GM19467 (cell line): Measurements from ENCODE around the gene UQCRQ.
"Not testable (repeated sequence)": the region's sequence is repeated elsewhere in the genome, so short reads cannot be mapped to it uniquely, and the experiment has no call there.

Source experiments
- ATAC-seq: cut with Tn5 transposase; IDR thresholded peaks from one replicate; pipeline ENCODE4 v1.9.1; 2021; ENCODE audit warnings: mild to moderate bottlenecking, moderate library complexity; ENCODE audit not compliant: unreplicated experiment

Gene UQCRQ

DNA sequence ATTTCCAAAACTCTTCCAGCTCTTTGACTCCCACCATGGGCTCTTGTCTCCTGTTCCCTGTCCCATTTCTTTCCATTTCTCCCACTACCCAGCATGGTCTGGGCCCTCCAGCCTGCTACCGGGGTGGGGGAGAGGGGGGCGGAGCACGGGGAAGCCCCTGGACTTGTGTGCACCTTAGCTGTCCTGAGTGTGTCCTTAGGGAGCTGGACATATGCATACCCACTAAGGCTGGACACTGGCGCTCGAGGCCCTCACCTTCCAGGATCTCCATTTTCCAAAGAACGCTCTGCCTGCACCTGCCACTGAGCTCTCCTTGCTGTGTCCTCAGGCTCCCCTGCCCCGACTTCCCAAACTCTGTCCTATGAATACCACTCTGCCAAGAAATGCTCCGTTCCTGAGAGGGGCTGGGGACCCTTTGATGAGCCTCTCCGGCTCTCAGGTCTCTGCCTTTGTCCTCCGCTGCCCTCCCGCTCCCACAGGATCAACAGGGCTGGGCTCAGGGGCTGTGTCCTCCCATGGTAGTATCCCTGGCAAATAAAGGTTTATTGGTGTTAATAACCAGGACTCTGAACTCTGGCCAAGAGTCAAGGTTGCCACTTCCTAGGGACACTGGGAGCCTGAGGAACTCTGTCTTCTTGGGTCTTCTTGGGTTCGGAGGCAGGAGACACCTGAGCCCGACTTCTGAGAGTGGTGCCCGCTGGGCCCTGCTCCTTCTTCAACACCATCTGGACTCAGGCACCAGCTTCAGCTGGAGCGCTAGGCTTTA lies 35.2 kb upstream of the UQCRQ start:
- ATAC-seq = no peak

DNA sequence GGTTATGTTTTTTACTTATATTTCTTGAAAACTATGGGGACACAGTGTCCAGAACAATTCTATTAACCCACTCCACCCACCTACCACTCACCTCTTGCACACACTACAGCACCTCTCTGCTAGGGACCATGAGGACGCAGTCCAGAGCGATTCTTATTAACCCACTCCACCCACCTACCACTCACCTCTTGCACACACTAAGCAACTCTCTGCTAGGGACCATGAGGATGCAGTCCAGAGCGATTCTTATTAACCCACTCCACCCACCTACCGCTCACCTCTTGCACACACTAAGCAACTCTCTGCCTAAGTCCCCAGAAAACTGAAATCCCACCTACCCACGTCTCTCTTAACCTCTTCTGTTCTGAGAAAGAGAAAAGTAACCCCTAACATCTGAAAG lies 33.8 kb upstream of the UQCRQ start:
- ATAC-seq = no peak

DNA sequence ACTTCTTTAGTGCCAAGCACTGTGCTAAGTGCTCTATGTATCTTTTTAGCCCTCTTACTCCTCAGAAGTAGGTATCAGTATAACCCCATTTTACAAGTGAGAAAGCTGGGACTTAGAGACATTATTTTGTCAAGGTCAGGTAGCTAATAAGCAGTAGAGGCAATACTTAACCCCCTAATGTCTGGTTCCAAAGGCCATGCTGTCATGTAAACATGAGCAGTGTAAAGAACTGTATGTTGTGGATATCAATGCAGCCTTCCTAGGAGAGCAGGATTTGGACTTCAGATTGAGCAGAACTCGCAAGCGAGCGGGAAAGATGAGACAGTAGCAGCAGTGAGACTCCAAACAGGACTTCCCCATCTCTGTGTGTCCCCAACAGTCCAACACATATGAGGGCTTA lies 32.4 kb upstream of the UQCRQ start:
- ATAC-seq = no peak

DNA sequence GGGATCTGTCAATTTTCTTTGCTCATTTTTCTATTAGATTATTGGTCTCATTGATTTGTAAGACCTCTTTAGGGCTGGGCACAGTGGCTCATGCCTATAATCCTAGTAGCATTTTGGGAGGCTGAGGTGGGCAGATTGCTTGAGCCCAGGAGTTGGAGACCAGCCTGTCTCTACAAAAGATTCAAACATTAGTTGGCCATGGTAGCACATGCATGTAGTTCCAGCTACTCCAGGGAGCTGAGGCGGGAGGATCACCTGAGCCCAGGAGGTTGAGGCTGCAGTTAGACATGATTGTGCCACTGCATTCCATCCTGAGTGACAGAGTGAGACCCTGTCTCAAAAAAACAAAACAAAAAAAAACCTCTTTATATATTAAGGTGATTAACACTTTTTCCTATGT lies 29.6 kb upstream of the UQCRQ start:
- ATAC-seq = no peak

DNA sequence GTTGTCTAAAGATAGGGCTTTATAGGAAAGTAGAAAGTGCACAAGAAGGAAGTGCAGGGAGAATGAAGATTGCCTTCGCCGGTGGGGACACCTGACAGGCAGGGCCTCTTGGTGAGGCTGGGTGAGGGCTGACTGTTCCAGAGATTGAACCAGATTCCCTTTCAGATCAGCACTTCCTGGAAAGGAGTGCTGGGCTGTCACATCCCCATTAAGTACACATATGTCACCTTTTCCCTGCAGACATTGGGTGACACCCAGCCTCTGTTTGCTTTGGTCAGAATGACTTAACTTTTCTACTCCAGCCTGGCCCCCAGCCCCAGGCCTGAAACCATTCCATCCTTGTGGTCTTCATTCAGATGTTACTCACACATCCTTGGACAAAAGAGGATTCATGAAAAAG lies 28.6 kb upstream of the UQCRQ start:
- ATAC-seq = no peak

DNA sequence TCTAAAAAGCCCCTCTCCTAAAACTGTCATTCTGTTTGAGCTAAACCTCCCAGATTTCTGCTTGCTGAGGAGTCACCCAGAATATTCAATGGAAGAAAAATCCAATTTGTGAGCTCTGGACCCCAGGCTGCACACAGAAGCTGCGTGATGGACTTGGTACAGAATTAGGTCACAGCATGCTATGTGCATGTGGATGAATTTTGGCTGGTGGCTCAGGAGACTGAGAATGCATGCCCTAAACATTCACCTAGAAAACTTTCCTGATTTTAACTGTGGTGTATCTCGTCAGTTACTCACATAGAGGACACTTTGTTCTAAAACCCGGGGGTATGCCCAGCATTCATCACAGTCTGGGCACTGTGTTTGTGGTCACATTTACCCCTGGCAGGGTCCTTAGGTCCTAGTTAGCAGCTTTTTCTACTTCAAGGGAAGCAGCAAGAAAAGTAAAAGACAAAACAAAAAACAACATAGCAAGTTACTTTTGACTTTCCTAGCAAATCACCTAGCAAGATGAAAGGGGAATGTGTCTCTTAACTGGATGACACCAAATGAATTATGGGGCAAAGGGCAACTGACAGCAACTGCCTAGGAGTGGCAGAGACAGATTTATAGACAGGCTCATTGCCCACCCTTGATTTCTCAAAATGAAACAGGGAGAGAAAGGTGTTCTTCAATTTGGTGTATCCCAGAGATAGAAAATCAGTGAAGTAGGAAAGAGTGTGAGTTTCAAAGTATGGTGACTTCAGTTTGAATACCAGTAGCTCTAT lies 27.7 kb upstream of the UQCRQ start:
- no peak for ATAC-seq

DNA sequence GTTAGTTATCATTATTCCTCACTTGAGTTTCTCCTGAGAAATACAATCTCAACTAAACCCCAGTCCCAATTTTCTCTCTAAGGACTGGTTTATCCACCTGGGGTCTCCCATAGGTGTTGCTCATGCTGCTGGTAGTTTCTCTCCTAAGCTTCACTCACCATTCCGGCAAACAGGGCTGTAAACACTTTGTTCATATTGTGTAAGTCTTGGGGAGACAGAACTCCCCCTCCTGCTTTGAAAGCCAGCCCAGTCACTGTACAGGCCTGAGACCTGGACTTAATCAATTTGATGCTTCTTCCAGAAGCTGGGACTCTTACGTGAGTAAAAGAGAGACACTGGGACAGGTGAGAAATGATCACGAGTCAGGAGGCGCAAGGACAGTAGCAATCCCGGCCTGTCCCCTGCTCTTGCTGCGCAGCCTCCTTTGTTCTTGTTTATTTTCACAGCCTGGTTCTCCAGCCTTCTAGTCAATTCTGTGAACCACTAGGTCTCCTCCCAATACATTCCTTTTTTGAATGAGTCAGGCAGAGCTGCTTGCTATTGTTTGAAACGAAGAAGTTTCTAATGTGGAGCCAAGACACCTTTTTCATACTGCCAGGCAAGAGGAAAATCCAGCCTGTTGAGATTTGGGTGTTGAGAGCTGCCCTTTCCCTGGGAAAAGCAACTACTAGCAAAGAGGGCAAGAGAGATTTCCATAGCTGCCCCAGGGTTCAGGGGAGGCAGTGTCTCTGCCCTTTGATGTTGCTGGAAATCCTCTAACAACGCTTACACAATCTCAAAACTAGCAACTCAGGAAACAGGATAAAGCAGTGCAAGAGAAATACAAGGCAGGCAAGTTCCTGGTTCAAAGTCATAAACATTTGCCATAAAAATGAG lies 26.8 kb upstream of the UQCRQ start:
- ATAC-seq = no peak

DNA sequence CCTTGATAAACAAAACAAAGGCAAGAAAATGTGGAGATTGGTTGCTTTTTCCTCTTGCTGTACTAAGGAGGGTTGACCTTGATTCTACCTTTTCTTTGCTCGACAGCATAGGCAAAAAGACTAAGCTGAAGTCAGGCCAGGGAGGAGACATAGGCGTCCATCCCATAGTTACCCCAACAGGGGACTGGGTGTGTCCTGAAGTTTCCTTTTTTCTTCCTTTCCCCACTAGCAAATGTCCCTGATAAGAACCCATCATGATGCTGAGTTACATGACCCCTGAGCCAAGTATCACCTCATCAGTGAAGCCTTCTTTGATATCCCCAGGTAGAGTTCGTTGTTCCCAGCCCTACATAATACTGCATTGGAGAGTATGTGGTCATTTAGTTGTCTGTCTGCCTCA lies 26.1 kb upstream of the UQCRQ start:
- ATAC-seq = no peak

DNA sequence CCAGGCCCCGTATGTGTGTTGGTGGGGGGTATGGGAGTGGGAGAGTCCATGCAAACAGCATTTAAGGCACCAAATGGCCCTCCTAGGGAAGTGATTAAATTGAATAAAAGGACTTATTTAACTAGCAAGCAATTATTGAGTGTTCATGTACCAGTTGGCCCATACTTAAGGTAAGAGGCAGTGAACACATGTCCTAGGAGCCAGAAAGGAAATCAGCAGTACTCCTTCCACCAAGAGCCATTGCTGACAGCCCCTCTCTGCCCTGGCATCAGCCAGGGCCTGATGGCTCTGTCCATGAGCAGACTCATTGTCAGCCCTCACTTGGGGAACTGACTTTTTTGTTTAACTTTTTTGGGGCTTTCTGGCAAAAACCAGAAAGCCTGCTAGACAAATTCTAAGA lies 25.5 kb upstream of the UQCRQ start:
- no peak for ATAC-seq

DNA sequence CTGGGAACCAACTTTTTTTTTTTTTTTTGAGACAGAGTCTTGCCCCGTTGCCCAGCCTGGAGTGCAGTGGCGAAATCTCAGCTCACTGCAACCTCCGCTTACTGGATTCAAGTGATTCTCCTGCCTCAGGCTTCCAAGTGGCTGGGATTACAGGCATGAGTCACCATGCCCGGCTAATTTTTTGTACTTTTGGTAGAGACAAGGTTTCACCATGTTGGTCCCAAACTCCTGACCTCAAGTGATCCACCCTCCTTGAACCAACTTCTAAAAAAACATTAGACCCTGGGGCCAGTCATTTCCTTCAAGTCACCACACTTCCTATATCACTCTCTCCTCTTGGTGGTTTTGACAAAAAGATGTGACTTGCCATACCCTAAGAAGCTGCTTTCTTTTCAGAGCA lies 25.1 kb upstream of the UQCRQ start:
- no peak for ATAC-seq

DNA sequence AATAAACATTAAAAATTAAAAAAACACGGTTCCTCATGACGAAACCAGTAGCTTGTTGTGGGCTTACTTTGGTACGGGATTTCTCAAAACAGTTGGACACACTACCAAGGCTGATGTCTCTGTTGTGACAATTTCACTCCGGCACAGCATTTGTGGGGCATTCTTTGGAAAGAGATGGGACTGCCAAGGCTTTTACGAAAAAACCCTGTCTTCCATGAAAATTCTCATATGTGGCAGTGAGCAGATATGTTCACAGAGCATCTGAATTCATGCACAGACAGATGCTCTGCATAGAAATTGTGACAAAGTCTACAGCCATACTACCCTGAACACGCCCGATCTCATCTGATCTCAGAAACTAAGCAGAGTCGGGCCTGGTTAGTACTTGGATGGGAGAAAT lies 18.2 kb upstream of the UQCRQ start:
- no peak for ATAC-seq

DNA sequence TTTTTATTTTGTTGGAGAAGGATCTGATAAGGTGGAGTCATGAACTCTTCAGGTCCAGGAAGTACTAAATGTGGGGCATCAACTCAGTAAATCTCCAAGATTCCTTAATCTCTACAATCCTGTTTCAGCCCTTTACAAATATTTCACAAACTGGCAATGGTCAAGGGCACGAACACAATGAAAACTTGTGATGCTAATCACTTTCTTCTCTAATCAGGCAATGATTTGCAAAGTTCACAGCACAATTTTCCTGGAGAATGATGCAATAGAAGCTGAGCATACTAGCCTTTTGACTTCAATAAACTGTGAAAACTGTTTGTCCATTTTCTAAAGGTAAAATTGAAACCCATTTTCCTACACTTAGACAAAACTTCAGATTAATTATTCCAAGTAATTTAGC lies 17.1 kb upstream of the UQCRQ start:
- ATAC-seq = no peak

DNA sequence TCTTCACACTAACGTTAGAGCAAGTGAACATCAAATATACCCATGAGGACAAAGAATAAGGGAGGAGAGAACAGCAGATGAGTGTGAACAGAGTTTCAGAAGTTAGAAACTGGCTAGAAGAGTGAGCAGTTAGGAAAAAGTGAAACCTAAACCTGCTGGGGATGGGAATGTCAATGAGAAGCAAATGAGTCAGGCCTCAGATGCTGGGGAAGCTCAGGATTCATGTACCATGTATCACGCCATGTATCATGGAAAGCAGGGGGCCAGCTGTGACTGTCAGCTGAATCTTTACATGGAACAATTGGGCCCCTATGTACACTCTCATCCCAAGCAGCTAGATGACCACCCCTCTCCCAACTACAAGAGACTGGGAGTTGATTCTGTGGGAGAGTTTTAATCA lies 16.4 kb upstream of the UQCRQ start:
- ATAC-seq = no peak

DNA sequence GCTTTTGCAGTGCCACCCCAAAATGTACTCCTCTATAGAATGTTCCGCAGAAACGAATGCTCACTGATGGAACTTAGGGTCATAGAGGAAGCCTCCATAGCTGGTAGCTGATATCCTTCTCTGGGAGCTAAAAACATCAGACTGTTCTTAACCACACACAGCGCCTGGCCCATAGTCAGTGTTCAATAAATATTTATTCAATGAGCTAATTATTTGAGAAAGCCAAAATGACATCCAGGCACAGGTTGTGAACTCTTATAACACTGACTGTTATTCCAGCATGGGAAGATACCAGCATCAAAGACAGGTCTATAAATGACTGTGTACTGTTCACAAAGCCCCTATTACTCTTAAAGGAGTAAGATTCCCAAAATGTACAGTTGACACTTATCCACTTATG lies 13.1 kb upstream of the UQCRQ start:
- ATAC-seq = no peak

DNA sequence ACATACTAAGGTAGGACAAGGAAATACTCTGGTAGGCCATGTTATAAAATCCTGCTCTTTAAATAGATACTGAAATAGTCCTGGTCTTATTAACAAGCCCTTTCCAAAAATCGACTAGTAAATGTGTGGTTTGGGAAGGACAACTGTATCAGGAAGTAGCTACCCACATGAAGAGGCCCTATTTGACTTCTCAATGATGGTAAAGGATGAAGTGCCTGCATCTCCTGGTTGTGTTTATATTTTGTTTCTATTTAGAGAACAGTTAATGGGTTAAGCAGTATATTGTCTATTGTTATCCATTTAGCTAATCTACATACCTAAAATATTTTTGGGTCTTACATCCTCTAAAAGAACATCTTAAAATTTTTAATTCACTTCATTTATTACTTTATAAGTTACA lies 12.7 kb upstream of the UQCRQ start:
- no peak for ATAC-seq

DNA sequence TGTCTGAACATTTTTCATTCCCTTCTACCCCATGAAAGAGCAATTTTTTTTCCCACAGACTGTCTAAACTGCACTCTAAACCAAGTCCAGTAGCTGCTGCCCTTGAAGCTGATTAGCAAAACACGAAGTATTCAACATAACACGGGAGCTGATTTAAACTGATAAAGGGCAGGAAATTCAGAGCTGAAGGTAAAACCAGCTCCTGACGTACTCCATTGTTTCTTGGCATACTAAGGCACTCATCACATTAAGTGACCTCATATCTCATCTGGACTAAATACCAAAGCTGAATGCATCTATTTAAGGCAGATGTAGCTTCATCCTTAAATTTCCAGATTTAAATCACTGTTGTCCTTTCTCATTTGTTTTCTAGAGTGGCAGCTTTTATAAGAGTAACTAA lies 12.1 kb upstream of the UQCRQ start:
- no peak for ATAC-seq

DNA sequence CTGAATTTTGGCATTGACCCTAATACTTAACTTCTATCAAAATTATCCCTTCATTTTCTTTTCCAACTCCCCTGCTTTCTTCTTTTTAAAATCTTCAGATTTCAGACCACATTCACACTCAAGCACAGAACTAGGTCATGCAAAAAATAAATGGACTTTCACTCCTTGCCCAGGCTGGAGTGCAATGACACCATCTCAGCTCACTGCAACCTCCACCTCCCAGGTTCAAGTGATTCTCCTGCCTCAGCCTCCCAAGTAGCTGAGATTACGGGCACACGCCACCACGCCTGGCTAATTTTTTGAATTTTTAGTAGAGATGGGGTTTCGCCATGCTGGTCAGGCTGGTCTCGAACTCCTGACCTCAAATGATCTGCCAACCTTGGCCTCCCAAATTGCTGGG lies 11.4 kb upstream of the UQCRQ start:
- not testable (repeated sequence) for ATAC-seq

DNA sequence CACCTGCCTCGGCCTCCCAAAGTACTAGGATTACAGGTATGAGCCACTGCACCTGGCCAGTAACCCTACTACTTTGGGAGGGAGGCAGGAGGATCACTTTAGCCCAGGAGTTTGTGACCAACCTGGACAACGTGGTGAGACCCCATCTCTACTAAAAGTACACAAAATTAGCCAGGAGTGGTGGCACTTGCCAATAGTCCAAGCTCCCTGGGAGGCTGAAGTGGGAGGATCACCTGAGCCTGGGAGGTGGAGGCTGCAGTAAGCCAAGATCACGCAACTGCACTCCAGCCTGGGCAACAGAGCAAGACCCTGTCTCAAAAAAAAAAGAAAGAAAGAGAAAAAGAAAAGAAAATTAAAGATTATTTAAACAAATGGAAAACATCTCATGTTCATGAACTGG lies 10.4 kb upstream of the UQCRQ start:
- no peak for ATAC-seq

DNA sequence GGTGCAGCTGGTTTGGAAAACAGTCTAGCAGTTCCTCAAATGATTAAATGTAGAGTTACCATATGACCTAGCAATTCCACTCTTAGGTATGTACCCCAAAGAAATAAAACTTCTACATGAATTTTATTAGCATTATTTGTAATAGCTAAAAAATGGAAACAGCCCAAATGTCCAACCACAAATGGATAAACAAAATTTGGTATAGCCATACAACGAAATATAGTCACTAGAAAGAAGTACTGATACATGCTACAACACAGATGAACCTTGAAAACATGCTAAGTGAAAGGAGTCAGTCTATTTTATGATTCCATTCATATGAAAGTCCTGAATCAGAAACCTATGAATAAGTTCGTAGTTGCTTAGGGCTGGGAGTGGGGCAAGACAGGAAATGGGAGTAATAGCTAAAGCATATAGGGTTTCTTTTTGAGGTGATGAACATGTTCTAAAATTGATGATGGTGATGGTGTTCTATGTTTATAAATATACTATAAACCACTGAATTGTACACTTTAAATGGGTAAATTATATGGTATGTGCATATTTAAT lies 6.5 kb upstream of the UQCRQ start:
- no peak for ATAC-seq

DNA sequence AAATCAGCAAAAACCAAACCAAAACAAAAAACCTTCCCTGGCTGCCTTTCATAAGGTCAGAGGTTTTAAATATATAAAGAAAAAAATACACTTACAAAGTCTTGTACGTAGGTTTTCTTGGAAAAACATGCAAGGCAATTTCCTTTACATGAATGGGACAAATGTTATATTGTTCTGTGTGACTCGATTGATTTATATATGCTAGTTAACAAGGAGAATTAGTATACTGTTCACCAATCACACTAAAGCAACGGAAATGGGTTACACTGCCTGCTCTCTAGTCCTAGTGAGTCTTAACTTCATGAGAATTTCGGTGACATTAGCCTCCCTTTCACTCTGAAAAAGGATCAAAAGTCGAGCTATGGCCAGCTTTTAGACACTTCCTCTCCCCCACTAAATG lies 5.7 kb upstream of the UQCRQ start:
- ATAC-seq = no peak

DNA sequence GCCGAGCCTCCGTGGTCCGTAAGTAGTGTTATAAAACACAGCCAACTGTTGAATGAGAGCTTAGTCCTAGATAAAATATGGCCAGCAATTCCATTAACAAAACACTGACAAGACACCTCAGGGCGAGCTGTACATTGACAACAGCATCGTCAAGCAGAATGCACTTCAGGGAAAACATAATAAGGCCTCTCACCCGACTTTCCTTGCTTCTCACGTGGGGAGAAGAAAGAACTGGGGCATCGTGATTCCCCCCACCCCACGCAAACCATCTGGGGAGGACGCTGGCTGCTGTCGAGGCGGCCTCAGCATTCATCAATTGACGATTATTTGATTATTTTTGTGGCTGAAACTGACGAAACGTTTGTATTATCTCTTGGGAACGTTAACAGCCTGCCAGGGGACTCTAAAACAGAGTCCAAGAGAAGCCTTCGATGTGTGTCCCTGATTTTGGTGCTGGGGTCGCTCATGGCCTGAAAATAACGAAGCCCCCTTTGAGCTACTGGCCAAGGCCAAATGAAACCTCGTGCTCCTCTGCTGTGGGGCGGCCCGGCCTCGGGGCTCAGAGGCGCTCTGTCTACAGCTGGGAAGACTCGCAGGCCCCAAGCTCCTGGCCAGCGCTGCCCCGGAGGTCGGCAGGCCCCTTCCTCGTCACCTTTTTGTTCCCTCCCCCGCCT lies 637 bp upstream of the UQCRQ start:
- ATAC-seq = no peak
